HCT116 (cell line): ENCODE data around the gene SORL1.

Experiments used
- CEBPB ChIP-seq: IDR thresholded peaks from 2 replicates; pipeline ENCODE4 v1.6.1; 2012; ENCODE audit warnings: low read depth
- CTCF ChIP-seq, 3 experiments: fragments of 200-600 bp in 1 of 3; sonication (generic) in 1 of 3; IDR thresholded peaks in 2 of 3; conservative IDR thresholded peaks in 1 of 3; 2 replicates each; pipeline ENCODE4 v1.5.1; 2012 to 2017; ENCODE audit warnings: low read depth in 2 of 3, low read length in 2 of 3, antibody characterized with exemption in 1 of 3, borderline replicate concordance in 1 of 3, control low read depth in 1 of 3, mild to moderate bottlenecking in 1 of 3, mixed read lengths in 1 of 3, mixed run types in 1 of 3, moderate library complexity in 1 of 3; ENCODE audit not compliant: insufficient read depth in 1 of 3
- JUND ChIP-seq: IDR thresholded peaks from 2 replicates; pipeline ENCODE4 v1.6.1; 2012
- MAX ChIP-seq: IDR thresholded peaks from 2 replicates; pipeline ENCODE4 v1.6.1; 2012
- POLR2AphosphoS5 ChIP-seq: IDR thresholded peaks from 2 replicates; pipeline ENCODE4 v1.6.1; 2011; ENCODE audit warnings: mild to moderate bottlenecking, low read depth, low read length, moderate library complexity
- SP1 ChIP-seq: IDR thresholded peaks from 2 replicates; pipeline ENCODE4 v1.6.1; 2012; ENCODE audit warnings: low read depth

- TF ChIP-seq SP1 (no peak), CTCF (IDR thresholded peaks at IDR 0.05 in 2 of 3, conservative IDR thresholded peaks at IDR 0.05 in 1 of 3; ENCODE audit: borderline replicate concordance in 1 of 3, insufficient read depth in 1 of 3, low read depth in 2 of 3, low read length in 2 of 3) (no peak), CEBPB (no peak), POLR2AphosphoS5 (no peak), JUND (no peak), MAX (no peak)
Observed at GRCh38 chr11:121634889-121635288, 182.8 kb downstream of the SORL1 start.
